HCT116 (cell line): Measurements from ENCODE around the gene HTT-AS. TPM values are rescaled to one million over a fixed set of nuclear protein-coding genes. Genes with fewer than 3 reads are reported as not detected.

ENCODE experiments used
- ATAC-seq: fragments of 200-7000 bp; cut with Tn5 transposase; 2 replicates; pipeline ENCODE4 v1.9.1; 2020; ENCODE audit warnings: mild to moderate bottlenecking, moderate library complexity
- Bru-seq: library from RNA; stranded (reverse); fragments of 400-500 nt; gene quantifications from one replicate; lab custom pipeline; 2021; lab: Mats Ljungman, UMichigan
- BruChase-seq, 2 experiments: library from RNA; stranded (reverse); fragments of 400-500 nt; gene quantifications; one replicate each; lab custom pipeline; 2021; lab: Mats Ljungman, UMichigan
- BruUV-seq: library from RNA; stranded (reverse); fragments of 400-500 nt; replicated peaks from 2 replicates; lab custom pipeline; 2021; lab: Mats Ljungman, UMichigan
- CTCF ChIA-PET: fragments of 300-600 bp; sonication (Branson Sonifier 250); formaldehyde crosslinking; loops from one replicate; lab custom pipeline; 2021; ENCODE audit warnings: antibody characterized with exemption; lab: Charles Lee
- POLR2A ChIA-PET: fragments of 300-600, 350-600 bp; sonication (Branson Sonifier 250); formaldehyde crosslinking; loops from one replicate; lab custom pipeline; 2021; ENCODE audit warnings: antibody characterized with exemption; lab: Charles Lee
- RAD21 ChIA-PET, 2 experiments: fragments of 300-600 bp; sonication (Branson Sonifier 250); formaldehyde crosslinking; loops; one replicate each; lab custom pipeline; 2023; ENCODE audit warnings: low total read pairs in 2 of 2; ENCODE audit not compliant: uncharacterized antibody in 2 of 2, unreplicated experiment in 2 of 2, low non-redundant PET in 1 of 2; lab: Charles Lee
- DNase-seq: peaks from one replicate; pipeline ENCODE4 v3.0.0-alpha.2; 2010; ENCODE audit warnings: low read depth, low spot score
- H2AFZ ChIP-seq: fragments of 200-600 bp; shearing (Covaris generic), sonication (generic); 2 replicates; pipeline ENCODE4 v1.6.1; 2017; ENCODE audit warnings: low read depth, mixed run types, mixed read lengths, antibody characterized with exemption, low read length; ENCODE audit not compliant: poor library complexity, severe bottlenecking
- H3K27ac ChIP-seq: 2 replicates; pipeline ENCODE4 v1.5.1; 2012; ENCODE audit warnings: low read depth, low read length
- H3K27me3 ChIP-seq: fragments of 200-600 bp; sonication (generic); 2 replicates; pipeline ENCODE4 v1.6.1; 2016; ENCODE audit warnings: mixed run types, low read length, mixed read lengths; ENCODE audit not compliant: insufficient read depth
- H3K36me3 ChIP-seq, 2 experiments: fragments of 200-500 bp in 1 of 2; fragments of 200-600 bp in 1 of 2; sonication (Bioruptor generic) in 1 of 2; sonication (generic) in 1 of 2; 2 replicates each; pipeline versions ENCODE4 v1.5.1 to v1.6.1; 2014 to 2016; ENCODE audit warnings: low read length in 2 of 2, inconsistent platforms in 1 of 2, mixed read lengths in 1 of 2, mixed run types in 1 of 2; ENCODE audit not compliant: insufficient read depth in 2 of 2, control insufficient read depth in 1 of 2
- H3K4me1 ChIP-seq, 2 experiments: fragments of 200-600 bp in 1 of 2; sonication (generic) in 1 of 2; 2 replicates each; pipeline versions ENCODE4 v1.5.1 to v1.6.1; 2012 to 2017; ENCODE audit warnings: low read length in 2 of 2, inconsistent platforms in 1 of 2, mild to moderate bottlenecking in 1 of 2, mixed read lengths in 1 of 2, mixed run types in 1 of 2, moderate library complexity in 1 of 2; ENCODE audit not compliant: insufficient read depth in 2 of 2, control insufficient read depth in 1 of 2
- H3K4me2 ChIP-seq: fragments of 200-600 bp; sonication (generic); 2 replicates; pipeline ENCODE4 v1.6.1; 2017; ENCODE audit warnings: mixed run types, low read length, mixed read lengths
- H3K4me3 ChIP-seq, 2 experiments: fragments of 200-600 bp in 1 of 2; sonication (generic) in 1 of 2; replicated peaks in 1 of 2; 2 replicates each; pipeline ENCODE4 v1.5.1; 2011 to 2016; ENCODE audit warnings: low read length in 2 of 2, control low read depth in 1 of 2, low read depth in 1 of 2, mild to moderate bottlenecking in 1 of 2, mixed read lengths in 1 of 2, mixed run types in 1 of 2
- H3K79me2 ChIP-seq: fragments of 200-600 bp; sonication (generic); 2 replicates; pipeline ENCODE4 v1.6.1; 2017; ENCODE audit warnings: mild to moderate bottlenecking, mixed run types, low read length, moderate library complexity, mixed read lengths; ENCODE audit not compliant: insufficient read depth
- H3K9ac ChIP-seq: fragments of 200-600 bp; sonication (generic); 2 replicates; pipeline ENCODE4 v1.6.1; 2016; ENCODE audit warnings: low read length, mixed read lengths
- H3K9me2 ChIP-seq: fragments of 200-600 bp; sonication (generic), shearing (Covaris generic); 2 replicates; pipeline ENCODE4 v1.6.1; 2017; ENCODE audit warnings: mixed run types, mild to moderate bottlenecking, moderate library complexity; ENCODE audit not compliant: insufficient read depth
- H3K9me3 ChIP-seq, 2 experiments: fragments of 200-500 bp in 1 of 2; fragments of 200-600 bp in 1 of 2; sonication (Bioruptor generic) in 1 of 2; sonication (generic) in 1 of 2; 2 replicates each; pipeline ENCODE4 v1.6.1; 2014 to 2017; ENCODE audit warnings: low read length in 2 of 2, mixed read lengths in 2 of 2, inconsistent platforms in 1 of 2, low read depth in 1 of 2, mild to moderate bottlenecking in 1 of 2, mixed run types in 1 of 2, moderate library complexity in 1 of 2; ENCODE audit not compliant: control insufficient read depth in 1 of 2, insufficient read depth in 1 of 2
- H4K20me1 ChIP-seq: fragments of 200-600 bp; sonication (generic), shearing (Covaris generic); 2 replicates; pipeline ENCODE4 v1.6.1; 2017; ENCODE audit warnings: mixed run types, mild to moderate bottlenecking, moderate library complexity; ENCODE audit not compliant: insufficient read depth
- ATF3 ChIP-seq: IDR thresholded peaks from 2 replicates; pipeline ENCODE4 v1.6.1; 2012
- CBX3 ChIP-seq: IDR thresholded peaks from 2 replicates; pipeline ENCODE4 v1.6.1; 2012; ENCODE audit warnings: low read depth
- CEBPB ChIP-seq: IDR thresholded peaks from 2 replicates; pipeline ENCODE4 v1.6.1; 2012; ENCODE audit warnings: low read depth
- EGR1 ChIP-seq: IDR thresholded peaks from 2 replicates; pipeline ENCODE4 v1.6.1; 2012; ENCODE audit warnings: low read depth
- ELF1 ChIP-seq: IDR thresholded peaks from 2 replicates; pipeline ENCODE4 v1.6.1; 2012; ENCODE audit warnings: low read depth, borderline replicate concordance
- EZH2 ChIP-seq: fragments of 200-600 bp; sonication (generic); IDR thresholded peaks from 2 replicates; pipeline ENCODE4 v1.6.1; 2017; ENCODE audit warnings: antibody characterized with exemption, mixed run types
- FOSL1 ChIP-seq: IDR thresholded peaks from 2 replicates; pipeline ENCODE4 v1.6.1; 2012; ENCODE audit warnings: low read depth
- POLR2A ChIP-seq: IDR thresholded peaks from 2 replicates; pipeline ENCODE4 v1.7.0; 2011; ENCODE audit warnings: borderline replicate concordance; ENCODE audit not compliant: insufficient read depth, insufficient read length; ENCODE audit errors: extremely low read depth
- POLR2AphosphoS5 ChIP-seq: IDR thresholded peaks from 2 replicates; pipeline ENCODE4 v1.6.1; 2011; ENCODE audit warnings: mild to moderate bottlenecking, low read depth, low read length, moderate library complexity
- RAD21 ChIP-seq: IDR thresholded peaks from 2 replicates; pipeline ENCODE4 v1.6.1; 2012; ENCODE audit warnings: low read depth, mild to moderate bottlenecking
- SIN3A ChIP-seq: IDR thresholded peaks from 2 replicates; pipeline ENCODE4 v1.6.1; 2012; ENCODE audit warnings: low read depth
- SP1 ChIP-seq: IDR thresholded peaks from 2 replicates; pipeline ENCODE4 v1.6.1; 2012; ENCODE audit warnings: low read depth
- TCF7L2 ChIP-seq: IDR thresholded peaks from 2 replicates; pipeline ENCODE4 v1.7.0; 2011; ENCODE audit warnings: borderline replicate concordance, inconsistent platforms; ENCODE audit not compliant: insufficient read depth, insufficient read length; ENCODE audit errors: extremely low read depth
- ZFX ChIP-seq: fragments of 450-650 bp; IDR thresholded peaks from 2 replicates; pipeline ENCODE4 v1.6.1; 2017
- intact Hi-C: fragments of 100-400 bp; cut with micrococcal nuclease; formaldehyde crosslinking; loops from 2 replicates; pipeline ENCODE4 v1.10.0; 2022
- long read RNA-seq: library from polyadenylated mRNA; unstranded; transcript quantifications from one replicate; pipeline ENCODE4 v2.0.0, GENCODE V29; 2021; ENCODE audit not compliant: unreplicated experiment
- polyA plus RNA-seq: library from polyadenylated mRNA; unstranded; fragments of >200 nt; gene quantifications from 2 replicates; pipeline ENCODE4 v1.2.1, GENCODE V29; 2012; ENCODE audit warnings: missing spikeins
- total RNA-seq: library from RNA; stranded (reverse); gene quantifications from one replicate; pipeline ENCODE4 v1.2.1, GENCODE V29; 2021; ENCODE audit not compliant: unreplicated experiment
- TF ChIP-seq, protein P1 (sequence below): IDR thresholded peaks from 2 replicates; pipeline ENCODE4 v1.6.1; 2011; ENCODE audit warnings: mild to moderate bottlenecking, low read length, moderate library complexity; ENCODE audit not compliant: insufficient replicate concordance; ENCODE audit errors: extremely low read depth
- TF ChIP-seq, protein P2 (sequence below): IDR thresholded peaks from 2 replicates; pipeline ENCODE4 v1.6.1; 2012; ENCODE audit warnings: low read depth
- TF ChIP-seq, protein P3 (sequence below): IDR thresholded peaks from 2 replicates; pipeline ENCODE4 v1.6.1; 2012
- TF ChIP-seq, protein P4 (sequence below), 3 experiments: fragments of 200-600 bp in 1 of 3; sonication (generic) in 1 of 3; IDR thresholded peaks in 2 of 3; conservative IDR thresholded peaks in 1 of 3; 2 replicates each; pipeline ENCODE4 v1.5.1; 2012 to 2017; ENCODE audit warnings: low read depth in 2 of 3, low read length in 2 of 3, antibody characterized with exemption in 1 of 3, borderline replicate concordance in 1 of 3, control low read depth in 1 of 3, mild to moderate bottlenecking in 1 of 3, mixed read lengths in 1 of 3, mixed run types in 1 of 3, moderate library complexity in 1 of 3; ENCODE audit not compliant: insufficient read depth in 1 of 3

The HTT-AS gene
- total RNA-seq (not detected), Bru-seq, nascent RNA (percentile 14 among the genes with signal in this experiment), BruChase-seq, experiment 1, labeled RNA remaining after a 6-hour chase (percentile 13 among the genes with signal in this experiment), BruChase-seq, experiment 2, labeled RNA remaining after a 2-hour chase (percentile 21 among the genes with signal in this experiment)
- not detected in 2 replicates for polyA plus RNA-seq
- long read RNA-seq = 0 reads

- intact Hi-C loops = no loop called here
- Histone ChIP-seq H3K4me2 (peak within 1 kb of the TSS; percentile 97), H3K9me3 (no peaks in the 10 kb centered on the region), H3K79me2 (peaks cover 42% of the 10 kb centered on the region), H3K9me2 (no peaks in the 10 kb centered on the region), H3K27ac (peak within 1 kb of the TSS; percentile 83), H3K36me3 (no peaks in the 10 kb centered on the region), H3K4me1 (peaks cover 12 to 18% of the 10 kb centered on the region in 2 experiments), H3K9ac (peak within 1 kb of the TSS; percentile 85), H3K4me3 (peak within 1 kb of the TSS; percentile 93 to 95), H3K27me3 (no peaks in the 10 kb centered on the region), H2AFZ (peak within 1 kb of the TSS; percentile 96), H4K20me1 (0 out of 2 replicates have a peak, but pooled peaks cover 5% of the 10 kb centered on the region)
- RAD21 ChIA-PET = no interaction called here
- POLR2A ChIA-PET = no interaction called here
- CTCF ChIA-PET = no interaction called here
- DNase-seq (peak; percentile 85), ATAC-seq (peak; percentile 93)
- no TSS peak for BruUV-seq
- no peak for TF ChIP-seq RAD21
- no peak for TF ChIP-seq ATF3
- TF ChIP-seq, protein P1, sequence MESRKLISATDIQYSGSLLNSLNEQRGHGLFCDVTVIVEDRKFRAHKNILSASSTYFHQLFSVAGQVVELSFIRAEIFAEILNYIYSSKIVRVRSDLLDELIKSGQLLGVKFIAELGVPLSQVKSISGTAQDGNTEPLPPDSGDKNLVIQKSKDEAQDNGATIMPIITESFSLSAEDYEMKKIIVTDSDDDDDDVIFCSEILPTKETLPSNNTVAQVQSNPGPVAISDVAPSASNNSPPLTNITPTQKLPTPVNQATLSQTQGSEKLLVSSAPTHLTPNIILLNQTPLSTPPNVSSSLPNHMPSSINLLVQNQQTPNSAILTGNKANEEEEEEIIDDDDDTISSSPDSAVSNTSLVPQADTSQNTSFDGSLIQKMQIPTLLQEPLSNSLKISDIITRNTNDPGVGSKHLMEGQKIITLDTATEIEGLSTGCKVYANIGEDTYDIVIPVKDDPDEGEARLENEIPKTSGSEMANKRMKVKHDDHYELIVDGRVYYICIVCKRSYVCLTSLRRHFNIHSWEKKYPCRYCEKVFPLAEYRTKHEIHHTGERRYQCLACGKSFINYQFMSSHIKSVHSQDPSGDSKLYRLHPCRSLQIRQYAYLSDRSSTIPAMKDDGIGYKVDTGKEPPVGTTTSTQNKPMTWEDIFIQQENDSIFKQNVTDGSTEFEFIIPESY = peak; percentile 43
- TF ChIP-seq, protein P2, sequence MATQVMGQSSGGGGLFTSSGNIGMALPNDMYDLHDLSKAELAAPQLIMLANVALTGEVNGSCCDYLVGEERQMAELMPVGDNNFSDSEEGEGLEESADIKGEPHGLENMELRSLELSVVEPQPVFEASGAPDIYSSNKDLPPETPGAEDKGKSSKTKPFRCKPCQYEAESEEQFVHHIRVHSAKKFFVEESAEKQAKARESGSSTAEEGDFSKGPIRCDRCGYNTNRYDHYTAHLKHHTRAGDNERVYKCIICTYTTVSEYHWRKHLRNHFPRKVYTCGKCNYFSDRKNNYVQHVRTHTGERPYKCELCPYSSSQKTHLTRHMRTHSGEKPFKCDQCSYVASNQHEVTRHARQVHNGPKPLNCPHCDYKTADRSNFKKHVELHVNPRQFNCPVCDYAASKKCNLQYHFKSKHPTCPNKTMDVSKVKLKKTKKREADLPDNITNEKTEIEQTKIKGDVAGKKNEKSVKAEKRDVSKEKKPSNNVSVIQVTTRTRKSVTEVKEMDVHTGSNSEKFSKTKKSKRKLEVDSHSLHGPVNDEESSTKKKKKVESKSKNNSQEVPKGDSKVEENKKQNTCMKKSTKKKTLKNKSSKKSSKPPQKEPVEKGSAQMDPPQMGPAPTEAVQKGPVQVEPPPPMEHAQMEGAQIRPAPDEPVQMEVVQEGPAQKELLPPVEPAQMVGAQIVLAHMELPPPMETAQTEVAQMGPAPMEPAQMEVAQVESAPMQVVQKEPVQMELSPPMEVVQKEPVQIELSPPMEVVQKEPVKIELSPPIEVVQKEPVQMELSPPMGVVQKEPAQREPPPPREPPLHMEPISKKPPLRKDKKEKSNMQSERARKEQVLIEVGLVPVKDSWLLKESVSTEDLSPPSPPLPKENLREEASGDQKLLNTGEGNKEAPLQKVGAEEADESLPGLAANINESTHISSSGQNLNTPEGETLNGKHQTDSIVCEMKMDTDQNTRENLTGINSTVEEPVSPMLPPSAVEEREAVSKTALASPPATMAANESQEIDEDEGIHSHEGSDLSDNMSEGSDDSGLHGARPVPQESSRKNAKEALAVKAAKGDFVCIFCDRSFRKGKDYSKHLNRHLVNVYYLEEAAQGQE = no peak
- TF ChIP-seq CEBPB = no peak
- no peak for TF ChIP-seq FOSL1
- TF ChIP-seq ZFX = no peak; the same call in 1 of the 2 replicates
- TF ChIP-seq CBX3 = no peak
- peak; percentile 82; the same call in 1 of the 2 replicates for TF ChIP-seq SP1
- peak; percentile 60 for TF ChIP-seq POLR2A
- peak; percentile 72 for TF ChIP-seq EGR1
- TF ChIP-seq, protein P3, sequence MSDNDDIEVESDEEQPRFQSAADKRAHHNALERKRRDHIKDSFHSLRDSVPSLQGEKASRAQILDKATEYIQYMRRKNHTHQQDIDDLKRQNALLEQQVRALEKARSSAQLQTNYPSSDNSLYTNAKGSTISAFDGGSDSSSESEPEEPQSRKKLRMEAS = peak; percentile 8; the same call in 1 of the 2 replicates
- TF ChIP-seq ELF1 = no peak
- peak; percentile 88 for TF ChIP-seq POLR2AphosphoS5
- no peak for TF ChIP-seq EZH2
- no peak for TF ChIP-seq SIN3A
- TF ChIP-seq TCF7L2 = no peak
- TF ChIP-seq, protein P4, sequence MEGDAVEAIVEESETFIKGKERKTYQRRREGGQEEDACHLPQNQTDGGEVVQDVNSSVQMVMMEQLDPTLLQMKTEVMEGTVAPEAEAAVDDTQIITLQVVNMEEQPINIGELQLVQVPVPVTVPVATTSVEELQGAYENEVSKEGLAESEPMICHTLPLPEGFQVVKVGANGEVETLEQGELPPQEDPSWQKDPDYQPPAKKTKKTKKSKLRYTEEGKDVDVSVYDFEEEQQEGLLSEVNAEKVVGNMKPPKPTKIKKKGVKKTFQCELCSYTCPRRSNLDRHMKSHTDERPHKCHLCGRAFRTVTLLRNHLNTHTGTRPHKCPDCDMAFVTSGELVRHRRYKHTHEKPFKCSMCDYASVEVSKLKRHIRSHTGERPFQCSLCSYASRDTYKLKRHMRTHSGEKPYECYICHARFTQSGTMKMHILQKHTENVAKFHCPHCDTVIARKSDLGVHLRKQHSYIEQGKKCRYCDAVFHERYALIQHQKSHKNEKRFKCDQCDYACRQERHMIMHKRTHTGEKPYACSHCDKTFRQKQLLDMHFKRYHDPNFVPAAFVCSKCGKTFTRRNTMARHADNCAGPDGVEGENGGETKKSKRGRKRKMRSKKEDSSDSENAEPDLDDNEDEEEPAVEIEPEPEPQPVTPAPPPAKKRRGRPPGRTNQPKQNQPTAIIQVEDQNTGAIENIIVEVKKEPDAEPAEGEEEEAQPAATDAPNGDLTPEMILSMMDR (IDR thresholded peaks at IDR 0.05 in 2 of 3, conservative IDR thresholded peaks at IDR 0.05 in 1 of 3; ENCODE audit: borderline replicate concordance in 1 of 3, insufficient read depth in 1 of 3, low read depth in 2 of 3, low read length in 2 of 3) = no peak
Observed at GRCh38 chr4:3074078-3074845, at the start of gene HTT-AS, which contains the start of gene HTT. Gene HTT-AS (minus strand): TSS chr4:3074538. Gene HTT (plus strand): TSS chr4:3074681. CDS start chr4:3074826, 145 bp downstream.
